B cell (primary cell): Measurements from ENCODE around the gene MAEA.

Experiments
- EZH2 ChIP-seq: IDR thresholded peaks from 2 replicates; pipeline ENCODE4 v1.6.1; 2012; ENCODE audit warnings: borderline replicate concordance, low read depth, mild to moderate bottlenecking, moderate library complexity, low read length; ENCODE audit not compliant: insufficient read depth, poor library complexity, severe bottlenecking
- TF ChIP-seq, protein P1 (sequence below): fragments of 200-600 bp; IDR thresholded peaks from one replicate; pipeline ENCODE4 v1.8.0; 2022; ENCODE audit warnings: antibody characterized with exemption, mild to moderate bottlenecking

- TF ChIP-seq, protein P1, sequence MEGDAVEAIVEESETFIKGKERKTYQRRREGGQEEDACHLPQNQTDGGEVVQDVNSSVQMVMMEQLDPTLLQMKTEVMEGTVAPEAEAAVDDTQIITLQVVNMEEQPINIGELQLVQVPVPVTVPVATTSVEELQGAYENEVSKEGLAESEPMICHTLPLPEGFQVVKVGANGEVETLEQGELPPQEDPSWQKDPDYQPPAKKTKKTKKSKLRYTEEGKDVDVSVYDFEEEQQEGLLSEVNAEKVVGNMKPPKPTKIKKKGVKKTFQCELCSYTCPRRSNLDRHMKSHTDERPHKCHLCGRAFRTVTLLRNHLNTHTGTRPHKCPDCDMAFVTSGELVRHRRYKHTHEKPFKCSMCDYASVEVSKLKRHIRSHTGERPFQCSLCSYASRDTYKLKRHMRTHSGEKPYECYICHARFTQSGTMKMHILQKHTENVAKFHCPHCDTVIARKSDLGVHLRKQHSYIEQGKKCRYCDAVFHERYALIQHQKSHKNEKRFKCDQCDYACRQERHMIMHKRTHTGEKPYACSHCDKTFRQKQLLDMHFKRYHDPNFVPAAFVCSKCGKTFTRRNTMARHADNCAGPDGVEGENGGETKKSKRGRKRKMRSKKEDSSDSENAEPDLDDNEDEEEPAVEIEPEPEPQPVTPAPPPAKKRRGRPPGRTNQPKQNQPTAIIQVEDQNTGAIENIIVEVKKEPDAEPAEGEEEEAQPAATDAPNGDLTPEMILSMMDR, result no peak
- no peak for TF ChIP-seq EZH2
Observed at GRCh38 chr4:1297023-1297395, 7.3 kb downstream of the MAEA start.
